Pancreas (tissue), 10 donors: ENCODE data around the gene SHROOM3. TPM values are rescaled to one million over a fixed set of nuclear protein-coding genes. Genes with fewer than 3 reads are reported as not detected.
A peak's percentile ranks its signal among the peaks of the same experiment; 100 is the strongest.

Experiments
- ATAC-seq, 4 donors: fragments of 200-7000 bp; cut with Tn5 transposase; one replicate each; pipeline versions ENCODE4 v1.8.0 to v1.9.1; 2020; ENCODE audit warnings: mild to moderate bottlenecking in 4 of 4, moderate library complexity in 4 of 4
- DNase-seq, 6 donors: peaks; one replicate each; pipeline ENCODE4 v3.0.0-alpha.2; 2020
- FAIRE-seq: peaks from 2 replicates; lab custom pipeline; 2012; peaks lifted over from hg19 to GRCh38; lab: Jason Lieb, UNC
- H3K27ac ChIP-seq, 4 donors: fragments of 200-600 bp; sonication (generic); 1 replicate in 3 of 4; 2 replicates in 1 of 4; pipeline versions ENCODE4 v1.5.0 to v1.8.0; 2020
- H3K27me3 ChIP-seq, 4 donors: fragments of 200-600 bp; one replicate each; pipeline ENCODE4 v1.8.0; 2021
- H3K36me3 ChIP-seq, 3 donors: fragments of 200-600 bp; sonication (generic) in 1 of 3; one replicate each; pipeline versions ENCODE4 v1.5.0 to v1.8.0; 2020 to 2021
- H3K4me1 ChIP-seq, 3 donors: fragments of 200-600 bp; one replicate each; pipeline ENCODE4 v1.8.0; 2021
- H3K4me3 ChIP-seq, 4 donors: fragments of 200-600 bp; sonication (generic) in 2 of 4; one replicate each; pipeline versions ENCODE4 v1.5.0 to v1.8.0; 2020 to 2021
- H3K9me3 ChIP-seq, 4 donors: fragments of 200-600 bp; one replicate each; pipeline ENCODE4 v1.8.0; 2021
- WGBS, 2 donors: extraction: QIAGEN DNeasy Blood & Tissue Kit; methylation state at CpG; one replicate each; pipeline ENCODE4 v1.1.7; 2013; 5-methylcytosine and 5-hydroxymethylcytosine counted together
- intact Hi-C, 3 donors: fragments of 100-400 bp; cut with DNase I; formaldehyde crosslinking; loops; one replicate each; pipeline versions ENCODE4 v1.11.1 to v1.14.2; 2022
- microRNA-seq, 2 donors: library from miRNA; unstranded; fragments of <30 nt; microRNA quantifications; one replicate each; pipeline versions ENCODE4 to v1.1.0, GENCODE V29; 2019 to 2020
- polyA plus RNA-seq, 2 donors: library from polyadenylated mRNA; stranded (reverse); fragments of 200-250 nt; gene quantifications; one replicate each; pipeline ENCODE4 v1.2.3, GENCODE V29; 2013
- total RNA-seq, 6 donors: library from RNA; stranded (reverse); fragmentation: NEBNext Ultra II Directional in 4 of 6; extraction: Animal tissue kit (Norgen Biotek cat#: 25700) in 4 of 6; gene quantifications; one replicate each; pipeline versions ENCODE4 v1.2.1 to v1.2.4, GENCODE V29; 2021 to 2023
- TF ChIP-seq, protein P1 (sequence below), 4 donors: fragments of 200-600 bp; sonication (generic) in 3 of 4; IDR thresholded peaks; one replicate each; pipeline versions ENCODE4 v1.5.0 to v1.8.0; 2021; ENCODE audit warnings: antibody characterized with exemption in 4 of 4
- donor health status: healthy with polysubstance abuse.
- donor health status: DM: no; HTN: no; CAD: no; lungs with moderate emphysema.
- donor health status: DM: no; HTN: no; CAD: no.
- donor health status: control.
- donor health status: control.
- donor health status: Bipolar disorder and iron deficiency.
- donor health status: DM: yes; HTN: yes; CAD: no.
- donor health status: DM: no; HTN: no; CAD: no.
- donor health status: DM: no; HTN: no; CAD: no.
- donor health status: DM: yes; HTN: yes; CAD: no.

The SHROOM3 gene
- total and polyA plus RNA-seq, 8 donors, result 6.2 to 43.5 (median 17.1) TPM

DNA sequence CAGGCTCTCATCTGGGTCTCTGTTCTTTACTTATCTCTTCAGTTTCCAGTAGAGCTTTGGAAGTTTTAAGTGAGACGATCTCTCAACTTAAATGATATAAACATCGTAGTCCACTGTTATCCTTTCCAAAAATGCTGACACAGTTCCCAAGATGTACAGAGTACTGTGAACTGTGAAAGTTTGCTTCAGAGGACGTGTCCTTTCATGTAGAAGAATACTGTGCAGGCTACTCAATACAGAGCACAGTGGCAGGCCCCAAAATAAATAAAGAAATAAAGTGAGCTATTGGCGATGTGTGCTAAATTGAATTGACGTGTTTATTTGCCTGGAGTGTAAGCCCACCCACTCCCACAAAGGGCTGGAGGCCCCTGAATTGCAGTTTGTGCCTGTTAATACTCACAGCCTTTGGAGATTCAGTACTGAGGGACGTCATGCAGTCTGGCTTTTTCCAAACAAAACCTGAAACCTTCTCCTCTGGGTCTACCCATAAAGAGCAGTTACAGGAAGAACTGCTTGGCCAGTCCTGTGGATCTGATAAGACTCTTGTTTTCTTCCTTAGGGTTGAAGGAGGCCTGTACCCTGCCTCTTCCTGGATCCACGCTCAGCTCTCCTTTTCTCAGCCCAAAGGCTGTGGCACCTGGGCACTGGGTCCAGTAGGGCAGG is 396.8 kb downstream of the SHROOM3 start:
- no peaks in the 10 kb centered on the region for H3K9me3 ChIP-seq
- peak; percentile 16 to 48 (median 36) for ATAC-seq
- intact Hi-C loops, result no loop called here
- H3K27me3 ChIP-seq, result no peaks in the 10 kb centered on the region
- H3K36me3 ChIP-seq, result no peaks in the 10 kb centered on the region
- no peak for FAIRE-seq
- H3K4me3 ChIP-seq, result peak overlapping the region in 2 of 4 donors; percentile 5 to 22
- DNase-seq, result no peak
- peaks cover 0 to 13% (median 7%) of the 10 kb centered on the region in 3 donors for H3K4me1 ChIP-seq
- 70 to 82% methylated on average over 7 of the region's 7 CpGs for WGBS, 2 donors
- TF ChIP-seq, protein P1, sequence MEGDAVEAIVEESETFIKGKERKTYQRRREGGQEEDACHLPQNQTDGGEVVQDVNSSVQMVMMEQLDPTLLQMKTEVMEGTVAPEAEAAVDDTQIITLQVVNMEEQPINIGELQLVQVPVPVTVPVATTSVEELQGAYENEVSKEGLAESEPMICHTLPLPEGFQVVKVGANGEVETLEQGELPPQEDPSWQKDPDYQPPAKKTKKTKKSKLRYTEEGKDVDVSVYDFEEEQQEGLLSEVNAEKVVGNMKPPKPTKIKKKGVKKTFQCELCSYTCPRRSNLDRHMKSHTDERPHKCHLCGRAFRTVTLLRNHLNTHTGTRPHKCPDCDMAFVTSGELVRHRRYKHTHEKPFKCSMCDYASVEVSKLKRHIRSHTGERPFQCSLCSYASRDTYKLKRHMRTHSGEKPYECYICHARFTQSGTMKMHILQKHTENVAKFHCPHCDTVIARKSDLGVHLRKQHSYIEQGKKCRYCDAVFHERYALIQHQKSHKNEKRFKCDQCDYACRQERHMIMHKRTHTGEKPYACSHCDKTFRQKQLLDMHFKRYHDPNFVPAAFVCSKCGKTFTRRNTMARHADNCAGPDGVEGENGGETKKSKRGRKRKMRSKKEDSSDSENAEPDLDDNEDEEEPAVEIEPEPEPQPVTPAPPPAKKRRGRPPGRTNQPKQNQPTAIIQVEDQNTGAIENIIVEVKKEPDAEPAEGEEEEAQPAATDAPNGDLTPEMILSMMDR (IDR thresholded peaks at IDR 0.05), result no peak
- H3K27ac ChIP-seq, result peak overlapping the region in 3 of 4 donors; percentile 72 to 87 (median 74)

Small RNA genes lying within 50 kb of the gene (microRNA-seq; reads per million reads assigned to microRNA genes)
- 0 reads per million in 2 donors for gene MIR4450
- gene MIR548AH, result 0.39 to 1.2 reads per million in 2 donors

Other genes starting within 250 kb of the SHROOM3 start
- gene SCARB2, start 221.4 kb upstream of the SHROOM3 start, total RNA-seq, result 100 to 1,000 TPM in 1 of 6 donors, 10 to 100 TPM in 5; 65.4 to 123 (median 73.3) TPM
- 10 to 100 TPM; 36.8 to 50.7 TPM for gene SCARB2, start 221.4 kb upstream of the SHROOM3 start, polyA plus RNA-seq
- gene FAM47E, start 183.5 kb upstream of the SHROOM3 start, total RNA-seq, result 10 to 100 TPM in 2 of 6 donors, 1 to 10 TPM in 4; 3.6 to 11.5 (median 7.3) TPM
- 10 to 100 TPM; 13.1 to 14.8 TPM for gene FAM47E, start 183.5 kb upstream of the SHROOM3 start, polyA plus RNA-seq
- gene STBD1, start 128.5 kb upstream of the SHROOM3 start, total RNA-seq, result 1 to 10 TPM; 1.7 to 6.5 (median 2.6) TPM
- gene STBD1, start 128.5 kb upstream of the SHROOM3 start, polyA plus RNA-seq, result 1 to 10 TPM; 3.6 to 5.0 TPM
- under 1 TPM; 0.41 to 0.94 (median 0.63) TPM for gene CCDC158, start 14.1 kb upstream of the SHROOM3 start, total RNA-seq
- gene CCDC158, start 14.1 kb upstream of the SHROOM3 start, polyA plus RNA-seq, result under 1 TPM; 0.19 to 0.73 TPM